K562 (cell line): ENCODE measurements around the gene TTC31. TPM values are rescaled to one million over a fixed set of nuclear protein-coding genes. Genes with fewer than 3 reads are reported as not detected.
A peak's percentile ranks its signal among the peaks of the same experiment; 100 is the strongest.

Source experiments
- BCOR ChIP-seq: fragments of 450-650 bp; IDR thresholded peaks from 2 replicates; pipeline ENCODE4 v1.6.1; 2016
- CHD1 ChIP-seq: fragments of 200-600 bp; sonication (generic); IDR thresholded peaks from one replicate; pipeline ENCODE4 v1.6.1; 2012; ENCODE audit warnings: mild to moderate bottlenecking, moderate library complexity, low read length, inconsistent platforms
- CREB1 ChIP-seq, 2 experiments: sonication (generic) in 1 of 2; formaldehyde crosslinking in 1 of 2; IDR thresholded peaks; 2 replicates each; pipeline versions ENCODE4 v1.6.1 to v1.8.0; 2012 to 2022; ENCODE audit warnings: inconsistent platforms in 1 of 2, mild to moderate bottlenecking in 1 of 2, missing genetic modification reagents in 1 of 2, moderate library complexity in 1 of 2
- CREBBP ChIP-seq: IDR thresholded peaks from one replicate; pipeline ENCODE4 v1.6.1; 2012; ENCODE audit warnings: low read depth, mild to moderate bottlenecking, control low read depth, inconsistent platforms, low read length
- EHMT2 ChIP-seq: fragments of 450-650 bp; IDR thresholded peaks from 2 replicates; pipeline ENCODE4 v1.6.1; 2018; ENCODE audit warnings: antibody characterized with exemption
- GTF2E2 ChIP-seq: fragments of 200-800 bp; sonication (Bioruptor generic); IDR thresholded peaks from 2 replicates; pipeline ENCODE4 v1.6.1; 2016; ENCODE audit warnings: missing genetic modification characterization, missing compliant biosample characterization
- KDM5B ChIP-seq: fragments of 200-600 bp; sonication (generic); IDR thresholded peaks from 2 replicates; pipeline ENCODE4 v1.6.1; 2012; ENCODE audit warnings: low read depth, mild to moderate bottlenecking, moderate library complexity, low read length, control low read depth, inconsistent platforms; ENCODE audit not compliant: insufficient replicate concordance
- LEF1 ChIP-seq: fragments of 450-650 bp; IDR thresholded peaks from 2 replicates; pipeline ENCODE4 v1.6.1; 2016; ENCODE audit warnings: mild to moderate bottlenecking
- MTA2 ChIP-seq: fragments of 450-650 bp; IDR thresholded peaks from 2 replicates; pipeline ENCODE4 v1.6.1; 2016; ENCODE audit warnings: low read depth
- NCOR1 ChIP-seq: fragments of 450-650 bp; IDR thresholded peaks from 2 replicates; pipeline ENCODE4 v1.6.1; 2016; ENCODE audit warnings: mild to moderate bottlenecking, moderate library complexity
- POLR3A ChIP-seq: IDR thresholded peaks from 2 replicates; pipeline ENCODE4 v1.6.1; 2011; ENCODE audit warnings: borderline replicate concordance, mild to moderate bottlenecking, moderate library complexity; ENCODE audit not compliant: insufficient read length, insufficient read depth; ENCODE audit errors: extremely low read depth
- POU5F1 ChIP-seq: fragments of 150-350 bp; IDR thresholded peaks from 2 replicates; pipeline ENCODE4 v1.6.1; 2014; ENCODE audit warnings: borderline replicate concordance, low read length, low read depth, mild to moderate bottlenecking; ENCODE audit not compliant: partially characterized antibody
- RUNX1 ChIP-seq: sonication (generic); IDR thresholded peaks from 2 replicates; pipeline ENCODE4 v1.6.1; 2016; ENCODE audit warnings: antibody characterized with exemption, low read depth
- SIX5 ChIP-seq, 2 experiments: IDR thresholded peaks; 2 replicates each; pipeline ENCODE4 v1.6.1; 2011; ENCODE audit warnings: low read length in 2 of 2, borderline replicate concordance in 1 of 2, low read depth in 1 of 2, mild to moderate bottlenecking in 1 of 2, moderate library complexity in 1 of 2; ENCODE audit not compliant: insufficient read depth in 1 of 2
- SPI1 ChIP-seq: IDR thresholded peaks from 2 replicates; pipeline ENCODE4 v1.6.1; 2011; ENCODE audit warnings: low read depth, low read length, control low read depth, borderline replicate concordance
- SRF ChIP-seq, 2 experiments: fragments of 250-450, 450-650 bp in 1 of 2; sonication (Bioruptor Pico) in 1 of 2; sonication (generic) in 1 of 2; formaldehyde crosslinking; IDR thresholded peaks; 2 replicates each; pipeline versions ENCODE4 v1.5.0 to v1.5.1; 2020 to 2022; ENCODE audit warnings: mild to moderate bottlenecking in 1 of 2, missing genetic modification reagents in 1 of 2
- SUPT5H ChIP-seq: fragments of 450-650 bp; IDR thresholded peaks from 2 replicates; pipeline ENCODE4 v1.6.1; 2016
- XRCC4 ChIP-seq: IDR thresholded peaks from one replicate; pipeline ENCODE4 v1.6.1; 2011; ENCODE audit not compliant: insufficient read depth, insufficient read length; ENCODE audit errors: extremely low read depth
- YY1 ChIP-seq, 3 experiments: IDR thresholded peaks; 2 replicates each; pipeline ENCODE4 v1.6.1; 2011; ENCODE audit warnings: low read length in 2 of 3, mild to moderate bottlenecking in 2 of 3, moderate library complexity in 2 of 3, borderline replicate concordance in 1 of 3, control low read depth in 1 of 3, low read depth in 1 of 3; ENCODE audit not compliant: insufficient read depth in 3 of 3, insufficient replicate concordance in 2 of 3, control insufficient read depth in 1 of 3, insufficient read length in 1 of 3; ENCODE audit errors: extremely low read depth in 1 of 3
- ZSCAN32 ChIP-seq: fragments of 450-650 bp; formaldehyde crosslinking; IDR thresholded peaks from 2 replicates; pipeline ENCODE4 v1.4.0; 2020; ENCODE audit warnings: mild to moderate bottlenecking, moderate library complexity
- polyA plus RNA-seq, 8 experiments: library from polyadenylated mRNA; depleted of rRNA in 4 of 8; stranded (reverse) in 5 of 8; unstranded in 3 of 8; fragments of >200 nt; fragmentation: Nextera tagmentation in 2 of 8; fragmentation: Illumina TruSeq in 1 of 8; extraction: Ambion mirVana in 2 of 8; extraction: Trizol in 1 of 8; gene quantifications; 2 replicates each; pipeline versions ENCODE4 v1.2.1 to v1.2.3, GENCODE V29; 2011 to 2014; ENCODE audit warnings: inconsistent platforms in 1 of 8, missing spikeins in 1 of 8
- total RNA-seq, 7 experiments: library from RNA; depleted of rRNA in 6 of 7; stranded (reverse); fragments of >200 nt in 6 of 7; fragmentation: Illumina TruSeq in 2 of 7; extraction: Trizol in 2 of 7; gene quantifications; 2 replicates each; pipeline versions ENCODE4 v1.2.1 to v1.2.3, GENCODE V29; 2011 to 2021; ENCODE audit warnings: low replicate concordance in 1 of 7
- TF ChIP-seq, protein P1 (sequence below): fragments of 250-450 bp; sonication (Bioruptor Pico); IDR thresholded peaks from 2 replicates; pipeline ENCODE4 v1.4.0; 2020; ENCODE audit warnings: mild to moderate bottlenecking, moderate library complexity, borderline replicate concordance
- TF ChIP-seq, protein P2 (sequence below): sonication (generic); formaldehyde crosslinking; IDR thresholded peaks from 2 replicates; pipeline ENCODE4 v1.8.0; 2022; ENCODE audit warnings: mild to moderate bottlenecking, missing genetic modification reagents, borderline replicate concordance

The TTC31 gene
- total and polyA plus RNA-seq, 9 of the 15 experiments (the other 6 are each of a cell fraction or from before 2014, with no cell fraction given): 4.7 to 30.5 (median 15.9) TPM

GRCh38 chr2:74482801-74483674, at the start of gene TTC31, which contains the start of gene CCDC142 (continued):
- TF ChIP-seq, protein P1, sequence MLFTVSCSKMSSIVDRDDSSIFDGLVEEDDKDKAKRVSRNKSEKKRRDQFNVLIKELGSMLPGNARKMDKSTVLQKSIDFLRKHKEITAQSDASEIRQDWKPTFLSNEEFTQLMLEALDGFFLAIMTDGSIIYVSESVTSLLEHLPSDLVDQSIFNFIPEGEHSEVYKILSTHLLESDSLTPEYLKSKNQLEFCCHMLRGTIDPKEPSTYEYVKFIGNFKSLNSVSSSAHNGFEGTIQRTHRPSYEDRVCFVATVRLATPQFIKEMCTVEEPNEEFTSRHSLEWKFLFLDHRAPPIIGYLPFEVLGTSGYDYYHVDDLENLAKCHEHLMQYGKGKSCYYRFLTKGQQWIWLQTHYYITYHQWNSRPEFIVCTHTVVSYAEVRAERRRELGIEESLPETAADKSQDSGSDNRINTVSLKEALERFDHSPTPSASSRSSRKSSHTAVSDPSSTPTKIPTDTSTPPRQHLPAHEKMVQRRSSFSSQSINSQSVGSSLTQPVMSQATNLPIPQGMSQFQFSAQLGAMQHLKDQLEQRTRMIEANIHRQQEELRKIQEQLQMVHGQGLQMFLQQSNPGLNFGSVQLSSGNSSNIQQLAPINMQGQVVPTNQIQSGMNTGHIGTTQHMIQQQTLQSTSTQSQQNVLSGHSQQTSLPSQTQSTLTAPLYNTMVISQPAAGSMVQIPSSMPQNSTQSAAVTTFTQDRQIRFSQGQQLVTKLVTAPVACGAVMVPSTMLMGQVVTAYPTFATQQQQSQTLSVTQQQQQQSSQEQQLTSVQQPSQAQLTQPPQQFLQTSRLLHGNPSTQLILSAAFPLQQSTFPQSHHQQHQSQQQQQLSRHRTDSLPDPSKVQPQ (CRISPR knock-in tag): no peak
- peak; percentile 88 for TF ChIP-seq SUPT5H
- peak; percentile 86 for TF ChIP-seq POU5F1
- peak; percentile 76 for TF ChIP-seq MTA2
- no peak for TF ChIP-seq CREBBP
- TF ChIP-seq YY1 (IDR thresholded peaks at IDR 0.05; ENCODE audit: borderline replicate concordance in 1 of 3, control insufficient read depth in 1 of 3, extremely low read depth in 1 of 3, insufficient read depth in 3 of 3, insufficient read length in 1 of 3, insufficient replicate concordance in 2 of 3, low read depth in 1 of 3, low read length in 2 of 3): peak; percentile 98 to 100 (median 99)
- TF ChIP-seq BCOR: peak; percentile 65; the same call in 1 of the 2 replicates
- TF ChIP-seq CREB1 (IDR thresholded peaks at IDR 0.05): peak; percentile 42; the same call in 1 of the 2 replicates
- peak; percentile 64 for TF ChIP-seq CREB1 (CRISPR knock-in tag; IDR thresholded peaks at IDR 0.05)
- TF ChIP-seq XRCC4: no peak
- no peak for TF ChIP-seq POLR3A
- TF ChIP-seq SRF (CRISPR knock-in tag; IDR thresholded peaks at IDR 0.05): peak in 1 of 2 experiments; percentile 4; a peak in 1 of 4 replicates
- TF ChIP-seq SPI1: 0 out of 2 replicates have a peak, but pooled peaks have one; percentile 24
- TF ChIP-seq SIX5 (IDR thresholded peaks at IDR 0.05; ENCODE audit: borderline replicate concordance in 1 of 2, insufficient read depth in 1 of 2, low read depth in 1 of 2, low read length in 2 of 2): peak; percentile 48 to 60; a peak in 3 of 4 replicates
- TF ChIP-seq EHMT2: peak; percentile 89
- TF ChIP-seq, protein P2, sequence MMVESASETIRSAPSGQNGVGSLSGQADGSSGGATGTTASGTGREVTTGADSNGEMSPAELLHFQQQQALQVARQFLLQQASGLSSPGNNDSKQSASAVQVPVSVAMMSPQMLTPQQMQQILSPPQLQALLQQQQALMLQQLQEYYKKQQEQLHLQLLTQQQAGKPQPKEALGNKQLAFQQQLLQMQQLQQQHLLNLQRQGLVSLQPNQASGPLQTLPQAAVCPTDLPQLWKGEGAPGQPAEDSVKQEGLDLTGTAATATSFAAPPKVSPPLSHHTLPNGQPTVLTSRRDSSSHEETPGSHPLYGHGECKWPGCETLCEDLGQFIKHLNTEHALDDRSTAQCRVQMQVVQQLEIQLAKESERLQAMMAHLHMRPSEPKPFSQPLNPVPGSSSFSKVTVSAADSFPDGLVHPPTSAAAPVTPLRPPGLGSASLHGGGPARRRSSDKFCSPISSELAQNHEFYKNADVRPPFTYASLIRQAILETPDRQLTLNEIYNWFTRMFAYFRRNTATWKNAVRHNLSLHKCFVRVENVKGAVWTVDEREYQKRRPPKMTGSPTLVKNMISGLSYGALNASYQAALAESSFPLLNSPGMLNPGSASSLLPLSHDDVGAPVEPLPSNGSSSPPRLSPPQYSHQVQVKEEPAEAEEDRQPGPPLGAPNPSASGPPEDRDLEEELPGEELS (CRISPR knock-in tag): no peak
- TF ChIP-seq LEF1: no peak
- TF ChIP-seq RUNX1: no peak; the same call in 1 of the 2 replicates
- peak; percentile 78 for TF ChIP-seq NCOR1
- peak; percentile 57 for TF ChIP-seq KDM5B
- TF ChIP-seq GTF2E2: 0 out of 2 replicates have a peak, but pooled peaks have one; percentile 57
- no peak for TF ChIP-seq ZSCAN32
- TF ChIP-seq CHD1: no peak
